Prostate gland (tissue), 2 donors: ENCODE measurements around the gene NR0B2.

Source experiments
- CTCF ChIP-seq, 4 experiments: fragments of 200-600 bp in 2 of 4; fragments of 450-650 bp in 2 of 4; sonication (generic) in 2 of 4; IDR thresholded peaks; 1 replicate in 3 of 4; 2 replicates in 1 of 4; pipeline ENCODE4 v1.5.1; 2016 to 2019; ENCODE audit warnings: antibody characterized with exemption in 4 of 4, mild to moderate bottlenecking in 2 of 4, moderate library complexity in 2 of 4
- POLR2A ChIP-seq: fragments of 450-650 bp; IDR thresholded peaks from one replicate; pipeline ENCODE4 v1.6.1; 2016; ENCODE audit warnings: antibody characterized with exemption, mild to moderate bottlenecking
- POLR2AphosphoS5 ChIP-seq: sonication (generic); formaldehyde crosslinking; IDR thresholded peaks from one replicate; pipeline ENCODE4 v1.6.1; 2017; ENCODE audit warnings: antibody characterized with exemption

GRCh38 chr1:26956321-26956720 is 42.5 kb upstream of the NR0B2 start:
- no peak for TF ChIP-seq POLR2A
- TF ChIP-seq CTCF (IDR thresholded peaks at IDR 0.05): no peak
- no peak for TF ChIP-seq POLR2AphosphoS5
